CD4-positive, alpha-beta memory T cell (primary cell): Measurements from ENCODE around the gene TRMT1L. TPM values are rescaled to one million over a fixed set of nuclear protein-coding genes. Genes with fewer than 3 reads are reported as not detected.

Source experiments
- CTCF ChIA-PET: fragments of 350-600 bp; sonication (Branson Sonifier 250); formaldehyde crosslinking; loops from one replicate; lab custom pipeline; 2021; ENCODE audit warnings: inconsistent platforms; ENCODE audit not compliant: partially characterized antibody; lab: Charles Lee
- POLR2A ChIA-PET: fragments of 350-600 bp; sonication (Branson Sonifier 250); formaldehyde crosslinking; loops from one replicate; lab custom pipeline; 2021; ENCODE audit not compliant: partially characterized antibody; lab: Charles Lee
- DNase-seq, 5 donors: peaks; one replicate each; pipeline versions ENCODE4 v3.0.0 to v3.0.0-alpha.2; 2020 to 2022; ENCODE audit warnings: mixed read lengths in 1 of 5
- H3K27ac ChIP-seq: one replicate; pipeline ENCODE4 v1.7.0; 2013; ENCODE audit warnings: low read depth, low read length
- H3K27me3 ChIP-seq: 2 replicates; pipeline ENCODE4 v1.7.0; 2013; ENCODE audit warnings: mild to moderate bottlenecking, low read length, moderate library complexity; ENCODE audit not compliant: insufficient read depth
- H3K36me3 ChIP-seq: 2 replicates; pipeline ENCODE4 v1.7.0; 2013; ENCODE audit warnings: mild to moderate bottlenecking, low read length, moderate library complexity; ENCODE audit not compliant: insufficient read depth
- H3K4me1 ChIP-seq: 2 replicates; pipeline ENCODE4 v1.7.0; 2013; ENCODE audit warnings: mild to moderate bottlenecking, low read length, moderate library complexity; ENCODE audit not compliant: insufficient read depth
- H3K4me3 ChIP-seq, 2 donors: one replicate each; pipeline ENCODE4 v1.7.0; 2013; ENCODE audit warnings: low read length in 2 of 2, mild to moderate bottlenecking in 1 of 2
- H3K9me3 ChIP-seq, 2 donors: one replicate each; pipeline ENCODE4 v1.7.0; 2013; ENCODE audit warnings: low read length in 2 of 2, control low read depth in 1 of 2; ENCODE audit not compliant: control insufficient read depth in 1 of 2
- H3K27ac Mint-ChIP-seq, 7 donors: one replicate each; pipeline ENCODE4 v1.8.0; 2020 to 2021; ENCODE audit warnings: mixed read lengths in 7 of 7, mild to moderate bottlenecking in 6 of 7, inconsistent platforms in 3 of 7, moderate library complexity in 3 of 7
- H3K27me3 Mint-ChIP-seq, 2 donors: one replicate each; pipeline ENCODE4 v1.8.0; 2020 to 2021; ENCODE audit warnings: mixed read lengths in 2 of 2
- H3K36me3 Mint-ChIP-seq, 2 donors: one replicate each; pipeline ENCODE4 v1.8.0; 2020 to 2021; ENCODE audit warnings: mixed read lengths in 2 of 2, inconsistent platforms in 1 of 2, mild to moderate bottlenecking in 1 of 2
- H3K4me1 Mint-ChIP-seq, 4 donors: one replicate each; pipeline ENCODE4 v1.8.0; 2020 to 2021; ENCODE audit warnings: mixed read lengths in 4 of 4, mild to moderate bottlenecking in 1 of 4
- H3K4me3 Mint-ChIP-seq, 8 donors: one replicate each; pipeline ENCODE4 v1.8.0; 2020 to 2021; ENCODE audit warnings: mixed read lengths in 8 of 8, mild to moderate bottlenecking in 7 of 8, moderate library complexity in 6 of 8, inconsistent platforms in 3 of 8
- H3K9me3 Mint-ChIP-seq, 8 donors: one replicate each; pipeline ENCODE4 v1.8.0; 2020 to 2021; ENCODE audit warnings: mixed read lengths in 8 of 8, mild to moderate bottlenecking in 5 of 8, inconsistent platforms in 3 of 8, moderate library complexity in 1 of 8
- intact Hi-C: fragments of 100-400 bp; cut with micrococcal nuclease; formaldehyde crosslinking; loops from one replicate; pipeline ENCODE4 v1.15.1; 2023
- polyA plus RNA-seq, 2 donors: library from polyadenylated mRNA; unstranded; fragments of 300-500 nt; fragmentation: Illumina TruSeq; gene quantifications; one replicate each; pipeline ENCODE4 v1.2.3, GENCODE V29; 2021
- total RNA-seq, 2 experiments: library from RNA; stranded (reverse); gene quantifications; one replicate each; pipeline ENCODE4 v1.2.3, GENCODE V29; 2021

Gene TRMT1L
- total and polyA plus RNA-seq, 4 experiments from 2014 or later: 7.1 to 33.9 (median 27.4) TPM

GRCh38 chr1:185162491-185162890 lies 5.7 kb upstream of the TRMT1L start:
- Mint-ChIP-seq H3K9me3 (no peaks in the 10 kb centered on the region), H3K36me3 (peaks cover 38 to 44% of the 10 kb centered on the region in 2 donors), H3K27me3 (no peaks in the 10 kb centered on the region), H3K4me3 (no peak overlapping the region), H3K27ac (no peak overlapping the region), H3K4me1 (peaks cover 5 to 17% (median 11%) of the 10 kb centered on the region in 4 donors)
- Histone ChIP-seq H3K27ac (no peak overlapping the region), H3K9me3 (no peaks in the 10 kb centered on the region), H3K4me1 (peaks cover 7% of the 10 kb centered on the region), H3K27me3 (no peaks in the 10 kb centered on the region), H3K36me3 (peaks cover 5% of the 10 kb centered on the region), H3K4me3 (no peak overlapping the region)
- no peak for DNase-seq
- CTCF ChIA-PET: interaction anchor here (1.4 kb wide), 1 partner anchor 508 kb away, joined by 3 read pairs; no protein-coding TSS in a partner anchor
- POLR2A ChIA-PET: no interaction called here
- intact Hi-C loops: no loop called here

DNA sequence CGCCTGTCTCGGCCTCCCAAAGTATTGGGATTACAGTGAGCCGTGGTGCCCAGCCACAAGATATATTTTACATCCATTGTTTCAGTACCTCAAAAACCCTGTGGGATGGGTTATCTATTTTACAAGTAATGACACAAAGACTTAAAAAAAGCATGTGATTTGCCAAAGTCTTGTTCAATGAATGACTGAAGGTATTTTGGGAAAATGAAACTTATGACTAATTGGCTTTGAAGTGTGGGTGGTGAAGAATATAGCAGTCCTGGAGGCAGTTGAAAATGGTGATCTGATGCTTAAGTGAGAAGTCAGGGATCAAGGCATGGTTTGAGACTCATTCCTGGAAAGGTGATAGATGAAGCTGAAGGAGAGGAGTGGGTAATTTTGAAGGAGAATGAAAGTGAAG lies 3.2 kb upstream of the TRMT1L start:
- peak overlapping the region in 1 of 8 donors; percentile 39 for H3K4me3 Mint-ChIP-seq
- no peaks in the 10 kb centered on the region for H3K27me3 Mint-ChIP-seq
- Histone ChIP-seq H3K27me3 (no peaks in the 10 kb centered on the region), H3K27ac (no peak overlapping the region), H3K36me3 (no peaks in the 10 kb centered on the region), H3K9me3 (no peaks in the 10 kb centered on the region), H3K4me1 (peaks cover 15% of the 10 kb centered on the region), H3K4me3 (no peak overlapping the region)
- H3K36me3 Mint-ChIP-seq: peaks cover 24 to 38% of the 10 kb centered on the region in 2 donors
- H3K27ac Mint-ChIP-seq: no peak overlapping the region
- H3K4me1 Mint-ChIP-seq: peaks cover 12 to 39% (median 24%) of the 10 kb centered on the region in 4 donors
- ChIA-PET CTCF (no interaction called here), POLR2A (interaction anchor here (1.2 kb wide), 1 partner anchor 407 kb away, joined by 3 read pairs; no protein-coding TSS in a partner anchor)
- intact Hi-C loops: loop anchor here (5.0 kb wide), 2 partner anchors 188 to 353 kb away; partner anchors contain the start of gene NIBAN1
- H3K9me3 Mint-ChIP-seq: peaks cover 0 to 2% (median 0%) of the 10 kb centered on the region in 8 donors
- DNase-seq: no peak

DNA sequence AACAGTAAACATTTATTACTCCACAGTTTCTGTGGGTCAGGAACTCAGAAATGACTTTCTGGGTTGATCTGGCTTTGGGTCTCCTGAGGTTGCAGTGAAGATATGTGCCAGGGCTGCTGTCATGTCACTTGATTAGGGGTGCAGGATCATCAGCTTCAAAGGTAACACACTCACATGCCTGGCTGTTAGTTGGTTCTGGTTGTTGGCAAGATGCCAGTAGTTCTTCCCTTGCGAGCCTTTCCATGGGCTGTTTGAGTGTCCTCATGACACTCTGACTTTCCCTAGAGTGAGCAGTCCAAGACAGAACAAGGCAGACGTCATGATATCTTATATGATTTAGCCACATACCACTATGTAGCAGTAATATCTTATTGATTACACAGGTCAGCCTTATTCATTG lies 2.0 kb upstream of the TRMT1L start:
- no peak for DNase-seq
- Histone ChIP-seq H3K27me3 (no peaks in the 10 kb centered on the region), H3K27ac (no peak overlapping the region), H3K36me3 (no peaks in the 10 kb centered on the region), H3K9me3 (no peaks in the 10 kb centered on the region), H3K4me3 (no peak overlapping the region), H3K4me1 (peaks cover 26% of the 10 kb centered on the region)
- intact Hi-C loops: loop anchor here (5.0 kb wide), 2 partner anchors 186 to 351 kb away; partner anchors contain the start of gene NIBAN1
- ChIA-PET CTCF (interaction anchor here (0.7 to 2.8 kb wide), 4 partner anchors 11 to 522 kb away, joined by 3 to 15 read pairs (median 8); partner anchors contain the start of gene RNF2), POLR2A (interaction anchor here (1.2 to 4.7 kb wide), 7 partner anchors 113 to 1216 kb away, joined by 3 to 45 read pairs (median 14); partner anchors contain the start of genes EDEM3, IVNS1ABP, ODR4 and RNF2)
- no peaks in the 10 kb centered on the region for H3K27me3 Mint-ChIP-seq
- peak overlapping the region in 7 of 8 donors; percentile 20 to 100 (median 54) for H3K4me3 Mint-ChIP-seq
- peaks cover 0 to 2% (median 0%) of the 10 kb centered on the region in 8 donors for H3K9me3 Mint-ChIP-seq
- H3K4me1 Mint-ChIP-seq: peaks cover 15 to 40% (median 28%) of the 10 kb centered on the region in 4 donors
- peaks cover 13 to 27% of the 10 kb centered on the region in 2 donors for H3K36me3 Mint-ChIP-seq
- H3K27ac Mint-ChIP-seq: peak overlapping the region in 2 of 7 donors; percentile 18 to 99

DNA sequence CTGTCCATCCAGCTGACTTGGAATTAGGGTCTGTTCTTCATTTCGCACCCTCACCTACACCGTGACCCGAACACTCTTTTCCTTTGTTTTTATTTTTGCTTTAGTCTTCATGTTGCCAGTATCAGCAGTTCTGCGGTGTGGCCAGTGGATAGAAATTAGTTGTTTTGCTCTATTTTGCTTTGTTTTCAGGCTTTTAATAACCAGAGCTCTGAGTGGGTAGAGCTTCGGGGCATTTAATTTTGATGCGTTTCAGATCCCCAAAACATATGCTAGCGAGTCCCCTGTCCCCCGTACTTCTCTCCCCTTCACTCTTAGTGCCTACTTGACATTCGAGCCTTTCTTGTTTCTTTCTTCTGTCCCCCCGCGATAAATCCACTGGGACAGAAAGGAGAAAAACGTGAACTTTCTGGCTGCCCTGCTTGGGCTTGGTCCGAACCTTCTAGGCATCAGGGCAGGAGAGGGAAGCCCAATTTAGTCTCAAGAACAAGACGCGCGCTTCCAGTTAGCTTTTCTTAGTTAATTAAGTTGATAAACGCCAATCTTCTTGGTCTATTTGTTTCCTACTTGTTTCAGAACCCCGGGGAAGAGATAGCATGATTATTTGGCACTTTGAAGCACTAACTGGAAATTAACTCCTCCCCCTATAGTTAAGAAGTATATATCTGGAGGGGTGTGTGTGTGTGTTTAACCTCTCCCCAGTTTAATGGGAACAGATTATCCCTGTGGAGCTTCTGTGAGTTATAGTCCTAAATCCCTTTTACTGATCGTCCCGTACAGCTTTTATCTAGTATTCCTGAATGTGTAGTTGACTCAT lies 1.1 kb upstream of the TRMT1L start:
- peak in 4 of 5 donors; percentile 3 to 38 (median 22) for DNase-seq
- H3K4me1 Mint-ChIP-seq: peaks cover 18 to 47% (median 33%) of the 10 kb centered on the region in 4 donors
- ChIA-PET POLR2A (interaction anchor here (0.7 to 4.7 kb wide), 15 partner anchors 89 to 1217 kb away, joined by 3 to 45 read pairs (median 6); partner anchors contain the start of genes EDEM3, IVNS1ABP, NIBAN1 and ODR4), CTCF (interaction anchor here (0.7 to 2.8 kb wide), 10 partner anchors 12 to 537 kb away, joined by 3 to 15 read pairs (median 4); partner anchors contain the start of gene RNF2)
- H3K27me3 ChIP-seq: no peaks in the 10 kb centered on the region
- peak overlapping the region; percentile 93 to 100 (median 99) for H3K27ac Mint-ChIP-seq
- intact Hi-C loops: loop anchor here (1.0 to 5.0 kb wide), 11 partner anchors 113 to 1686 kb away; partner anchors contain the start of genes ARPC5, IVNS1ABP, NIBAN1 and ODR4
- H3K27ac ChIP-seq: peak overlapping the region; percentile 97
- H3K9me3 ChIP-seq: no peaks in the 10 kb centered on the region
- peaks cover 30% of the 10 kb centered on the region for H3K4me1 ChIP-seq
- H3K4me3 ChIP-seq: peak overlapping the region; percentile 61 to 88
- H3K36me3 ChIP-seq: no peaks in the 10 kb centered on the region
- H3K27me3 Mint-ChIP-seq: no peaks in the 10 kb centered on the region
- H3K4me3 Mint-ChIP-seq: peak overlapping the region; percentile 98 to 100 (median 99)
- peaks cover 10 to 22% of the 10 kb centered on the region in 2 donors for H3K36me3 Mint-ChIP-seq
- H3K9me3 Mint-ChIP-seq: peaks cover 0 to 2% (median 0%) of the 10 kb centered on the region in 8 donors

GRCh38 chr1:185156288-185156853 lies 382 bp downstream of the TRMT1L start:
- Histone ChIP-seq H3K9me3 (no peaks in the 10 kb centered on the region), H3K36me3 (no peaks in the 10 kb centered on the region), H3K27ac (peak overlapping the region; percentile 97), H3K4me1 (peaks cover 30% of the 10 kb centered on the region), H3K4me3 (peak overlapping the region; percentile 61 to 88), H3K27me3 (no peaks in the 10 kb centered on the region)
- peaks cover 0 to 2% (median 0%) of the 10 kb centered on the region in 8 donors for H3K9me3 Mint-ChIP-seq
- peaks cover 13 to 23% of the 10 kb centered on the region in 2 donors for H3K36me3 Mint-ChIP-seq
- H3K27ac Mint-ChIP-seq: peak overlapping the region; percentile 98 to 100 (median 99)
- peak overlapping the region; percentile 98 to 100 (median 99) for H3K4me3 Mint-ChIP-seq
- intact Hi-C loops: loop anchor here (1.0 to 5.0 kb wide), 6 partner anchors 82 to 538 kb away; partner anchors contain the start of gene NIBAN1
- CTCF ChIA-PET: interaction anchor here (1.3 to 2.8 kb wide), 3 partner anchors 13 to 514 kb away, joined by 5 to 15 read pairs (median 5); no protein-coding TSS in a partner anchor
- no peak for DNase-seq
- no peaks in the 10 kb centered on the region for H3K27me3 Mint-ChIP-seq
- POLR2A ChIA-PET: interaction anchor here (0.7 to 4.7 kb wide), 18 partner anchors 14 to 1219 kb away, joined by 3 to 45 read pairs (median 4); partner anchors contain the start of genes EDEM3, IVNS1ABP, NIBAN1 and ODR4
- peaks cover 24 to 54% (median 40%) of the 10 kb centered on the region in 4 donors for H3K4me1 Mint-ChIP-seq

- H3K9me3 ChIP-seq: no peaks in the 10 kb centered on the region
- H3K4me3 ChIP-seq: peak overlapping the region; percentile 61 to 88
- POLR2A ChIA-PET: interaction anchor here (0.7 to 4.7 kb wide), 18 partner anchors 14 to 1219 kb away, joined by 3 to 45 read pairs (median 4); partner anchors contain the start of genes EDEM3, IVNS1ABP, NIBAN1 and ODR4
- peak overlapping the region; percentile 98 to 100 (median 99) for H3K4me3 Mint-ChIP-seq
- peaks cover 15 to 27% of the 10 kb centered on the region in 2 donors for H3K36me3 Mint-ChIP-seq
- peak in 4 of 5 donors; percentile 42 to 55 (median 48) for DNase-seq
- intact Hi-C loops: loop anchor here (1.0 to 5.0 kb wide), 6 partner anchors 83 to 539 kb away; partner anchors contain the start of gene NIBAN1
- peaks cover under 1% of the 10 kb centered on the region for H3K36me3 ChIP-seq
- H3K27ac Mint-ChIP-seq: peak overlapping the region; percentile 98 to 100 (median 99)
- CTCF ChIA-PET: interaction anchor here (0.5 to 1.6 kb wide), 2 partner anchors 525 to 1769 kb away, joined by 3 to 5 read pairs; no protein-coding TSS in a partner anchor
- no peaks in the 10 kb centered on the region for H3K27me3 ChIP-seq
- H3K27me3 Mint-ChIP-seq: no peaks in the 10 kb centered on the region
- H3K4me1 Mint-ChIP-seq: peaks cover 24 to 56% (median 42%) of the 10 kb centered on the region in 4 donors
- H3K27ac ChIP-seq: peak overlapping the region; percentile 97
- peaks cover 0 to 2% (median 0%) of the 10 kb centered on the region in 8 donors for H3K9me3 Mint-ChIP-seq
- peaks cover 30% of the 10 kb centered on the region for H3K4me1 ChIP-seq
These were observed 1.0 kb downstream of the TRMT1L start for GRCh38 chr1:185155600-185156287.
